Caco-2 (cell line): ENCODE results near the gene PPP1CC. TPM values are rescaled to one million over a fixed set of nuclear protein-coding genes. Genes with fewer than 3 reads are reported as not detected.

Experiments used
- BruUV-seq: library from RNA; stranded (reverse); fragments of 400-500 nt; replicated peaks from 2 replicates; lab custom pipeline; 2021; lab: Mats Ljungman, UMichigan
- CTCF ChIA-PET: fragments of 300-600 bp; sonication (Branson Sonifier 250); formaldehyde crosslinking; loops from one replicate; lab custom pipeline; 2022; ENCODE audit warnings: antibody characterized with exemption; lab: Charles Lee
- POLR2A ChIA-PET: fragments of 300-600 bp; sonication (Branson Sonifier 250); formaldehyde crosslinking; loops from one replicate; lab custom pipeline; 2022; ENCODE audit warnings: antibody characterized with exemption; lab: Charles Lee
- DNase-seq, 2 experiments: peaks; one replicate each; pipeline versions ENCODE4 v3.0.0 to v3.0.0-alpha.2; 2020 to 2022
- H3K27me3 ChIP-seq: replicated peaks from 2 replicates; pipeline ENCODE4 v1.6.0; 2011; ENCODE audit warnings: low read length; ENCODE audit not compliant: control insufficient read depth, insufficient read depth
- H3K36me3 ChIP-seq: 2 replicates; pipeline ENCODE4 v1.5.1; 2011; ENCODE audit warnings: low read length; ENCODE audit not compliant: control insufficient read depth, insufficient read depth
- H3K4me1 ChIP-seq: fragments of 250-450 bp; sonication (Bioruptor Pico); 2 replicates; pipeline ENCODE4 v1.5.1; 2020; ENCODE audit warnings: mild to moderate bottlenecking
- H3K4me3 ChIP-seq: 2 replicates; pipeline ENCODE4 v1.5.1; 2011; ENCODE audit warnings: low read depth, mild to moderate bottlenecking, control low read depth, low read length
- H3K9me3 ChIP-seq: fragments of 250-450 bp; sonication (Bioruptor Pico); 2 replicates; pipeline ENCODE4 v1.5.1; 2020; ENCODE audit warnings: mild to moderate bottlenecking, moderate library complexity
- H3K27ac Mint-ChIP-seq: one replicate; pipeline ENCODE4 v1.8.0; 2022; ENCODE audit warnings: mixed read lengths; ENCODE audit not compliant: unreplicated experiment
- H3K27me3 Mint-ChIP-seq: one replicate; pipeline ENCODE4 v1.8.0; 2022; ENCODE audit warnings: mixed read lengths; ENCODE audit not compliant: insufficient read depth, unreplicated experiment
- H3K36me3 Mint-ChIP-seq: one replicate; pipeline ENCODE4 v1.8.0; 2022; ENCODE audit warnings: mild to moderate bottlenecking, mixed read lengths; ENCODE audit not compliant: insufficient read depth, unreplicated experiment
- H3K4me1 Mint-ChIP-seq: one replicate; pipeline ENCODE4 v1.8.0; 2022; ENCODE audit warnings: low read depth, mixed read lengths; ENCODE audit not compliant: unreplicated experiment
- H3K4me3 Mint-ChIP-seq: one replicate; pipeline ENCODE4 v1.8.0; 2022; ENCODE audit warnings: mild to moderate bottlenecking, moderate library complexity, mixed read lengths; ENCODE audit not compliant: unreplicated experiment
- H3K9me3 Mint-ChIP-seq: one replicate; pipeline ENCODE4 v1.8.0; 2022; ENCODE audit warnings: mixed read lengths; ENCODE audit not compliant: unreplicated experiment
- intact Hi-C: fragments of 100-400 bp; cut with micrococcal nuclease; formaldehyde crosslinking; loops from one replicate; pipeline ENCODE4 v1.10.0; 2022; ENCODE audit not compliant: unreplicated experiment
- total RNA-seq: library from RNA; stranded (reverse); gene quantifications from 2 replicates; pipeline ENCODE4 v1.2.3, GENCODE V29; 2022
- TF ChIP-seq, protein P1 (sequence below), 2 experiments: fragments of 200-600 bp in 1 of 2; IDR thresholded peaks; 1 replicate in 1 of 2; 2 replicates in 1 of 2; pipeline versions ENCODE4 v1.5.1 to v1.8.0; 2011 to 2022; ENCODE audit warnings: antibody characterized with exemption in 1 of 2, control low read depth in 1 of 2, inconsistent platforms in 1 of 2, low read depth in 1 of 2, low read length in 1 of 2, mild to moderate bottlenecking in 1 of 2, moderate library complexity in 1 of 2; ENCODE audit not compliant: insufficient read depth in 1 of 2, severe bottlenecking in 1 of 2, unreplicated experiment in 1 of 2

The PPP1CC gene
- total RNA-seq, 1 experiment from 2014 or later, result 213 TPM

- H3K4me3 ChIP-seq, result no peak overlapping the region
- no peak overlapping the region for H3K27ac Mint-ChIP-seq
- CTCF ChIA-PET, result no interaction called here
These were observed 3.0 kb upstream of the PPP1CC start for GRCh38 chr12:110745542-110746284.

GRCh38 chr12:110744601-110745264 is 2.0 kb upstream of the PPP1CC start:
- POLR2A ChIA-PET, result no interaction called here

More at GRCh38 chr12:110745542-110746284, 3.0 kb upstream of the PPP1CC start:
- H3K27me3 ChIP-seq, result no peaks in the 10 kb centered on the region
- no TSS peak for BruUV-seq
- TF ChIP-seq, protein P1, sequence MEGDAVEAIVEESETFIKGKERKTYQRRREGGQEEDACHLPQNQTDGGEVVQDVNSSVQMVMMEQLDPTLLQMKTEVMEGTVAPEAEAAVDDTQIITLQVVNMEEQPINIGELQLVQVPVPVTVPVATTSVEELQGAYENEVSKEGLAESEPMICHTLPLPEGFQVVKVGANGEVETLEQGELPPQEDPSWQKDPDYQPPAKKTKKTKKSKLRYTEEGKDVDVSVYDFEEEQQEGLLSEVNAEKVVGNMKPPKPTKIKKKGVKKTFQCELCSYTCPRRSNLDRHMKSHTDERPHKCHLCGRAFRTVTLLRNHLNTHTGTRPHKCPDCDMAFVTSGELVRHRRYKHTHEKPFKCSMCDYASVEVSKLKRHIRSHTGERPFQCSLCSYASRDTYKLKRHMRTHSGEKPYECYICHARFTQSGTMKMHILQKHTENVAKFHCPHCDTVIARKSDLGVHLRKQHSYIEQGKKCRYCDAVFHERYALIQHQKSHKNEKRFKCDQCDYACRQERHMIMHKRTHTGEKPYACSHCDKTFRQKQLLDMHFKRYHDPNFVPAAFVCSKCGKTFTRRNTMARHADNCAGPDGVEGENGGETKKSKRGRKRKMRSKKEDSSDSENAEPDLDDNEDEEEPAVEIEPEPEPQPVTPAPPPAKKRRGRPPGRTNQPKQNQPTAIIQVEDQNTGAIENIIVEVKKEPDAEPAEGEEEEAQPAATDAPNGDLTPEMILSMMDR (IDR thresholded peaks at IDR 0.05; ENCODE audit: insufficient read depth in 1 of 2, low read depth in 1 of 2, low read length in 1 of 2, severe bottlenecking in 1 of 2, unreplicated experiment in 1 of 2), result no peak
- intact Hi-C loops, result loop anchor here (10.0 kb wide), 1 partner anchor 79 kb away; no protein-coding TSS in a partner anchor
- Mint-ChIP-seq H3K27me3 (no peaks in the 10 kb centered on the region), H3K9me3 (no peaks in the 10 kb centered on the region), H3K4me1 (peaks cover 13% of the 10 kb centered on the region), H3K36me3 (peaks cover 20% of the 10 kb centered on the region), H3K4me3 (no peak overlapping the region)
- H3K9me3 ChIP-seq, result no peaks in the 10 kb centered on the region
- POLR2A ChIA-PET, result no interaction called here
- H3K36me3 ChIP-seq, result no peaks in the 10 kb centered on the region
- H3K4me1 ChIP-seq, result 0 out of 2 replicates have a peak, but pooled peaks cover 7% of the 10 kb centered on the region
- DNase-seq, result no peak

DNA sequence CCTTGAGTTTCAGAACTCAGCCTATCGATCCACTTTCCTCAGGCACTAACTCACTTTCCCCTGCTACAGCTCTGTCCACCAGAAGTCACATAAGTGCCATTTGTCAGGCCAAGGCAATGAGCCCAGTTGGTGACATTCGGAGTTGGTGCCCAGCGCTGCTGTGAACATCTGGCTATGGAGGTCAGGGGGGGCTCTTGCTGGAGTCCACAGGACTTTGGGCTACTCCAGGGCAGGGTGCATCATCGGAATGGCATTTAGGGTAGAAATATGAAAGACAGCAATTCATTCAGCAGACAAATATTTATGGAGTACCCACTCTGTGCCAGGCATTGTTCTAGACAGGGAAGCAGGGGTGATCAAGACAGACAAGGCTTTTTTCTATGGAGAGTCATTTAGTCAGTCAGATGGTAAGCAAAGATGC is 1.5 kb upstream of the PPP1CC start:
- POLR2A ChIA-PET, result no interaction called here

More at GRCh38 chr12:110744601-110745264, 2.0 kb upstream of the PPP1CC start:
- H3K9me3 ChIP-seq, result no peaks in the 10 kb centered on the region
- BruUV-seq, result no TSS peak
- peaks cover 15% of the 10 kb centered on the region; the same call in 1 of the 2 replicates for H3K4me1 ChIP-seq
- H3K9me3 Mint-ChIP-seq, result no peaks in the 10 kb centered on the region
- peaks cover 13% of the 10 kb centered on the region for H3K4me1 Mint-ChIP-seq
- no peak for DNase-seq
- H3K27me3 Mint-ChIP-seq, result no peaks in the 10 kb centered on the region
- TF ChIP-seq, protein P1 (IDR thresholded peaks at IDR 0.05; ENCODE audit: insufficient read depth in 1 of 2, low read depth in 1 of 2, low read length in 1 of 2, severe bottlenecking in 1 of 2, unreplicated experiment in 1 of 2), result no peak
- H3K4me3 ChIP-seq, result no peak overlapping the region
- CTCF ChIA-PET, result interaction anchor here (0.6 kb wide), 1 partner anchor 1835 kb away, joined by 3 read pairs; no protein-coding TSS in a partner anchor
- H3K4me3 Mint-ChIP-seq, result no peak overlapping the region
- H3K36me3 ChIP-seq, result no peaks in the 10 kb centered on the region
- no peak overlapping the region for H3K27ac Mint-ChIP-seq
- intact Hi-C loops, result loop anchor here (5.0 to 10.0 kb wide), 2 partner anchors 80 to 1172 kb away; partner anchors contain the start of genes MMAB and MVK
- H3K27me3 ChIP-seq, result no peaks in the 10 kb centered on the region
- peaks cover 22% of the 10 kb centered on the region for H3K36me3 Mint-ChIP-seq

More for the DNA sequence above, 1.5 kb upstream of the PPP1CC start:
- Mint-ChIP-seq H3K27me3 (no peaks in the 10 kb centered on the region), H3K36me3 (peaks cover 28% of the 10 kb centered on the region), H3K9me3 (no peaks in the 10 kb centered on the region), H3K27ac (peak overlapping the region; percentile 95), H3K4me1 (peaks cover 13% of the 10 kb centered on the region), H3K4me3 (peak overlapping the region; percentile 93)
- TF ChIP-seq, protein P1 (IDR thresholded peaks at IDR 0.05; ENCODE audit: insufficient read depth in 1 of 2, low read depth in 1 of 2, low read length in 1 of 2, severe bottlenecking in 1 of 2, unreplicated experiment in 1 of 2), result no peak
- intact Hi-C loops, result loop anchor here (5.0 to 10.0 kb wide), 2 partner anchors 81 to 1172 kb away; partner anchors contain the start of genes MMAB and MVK
- BruUV-seq, result no TSS peak
- Histone ChIP-seq H3K4me1 (peaks cover 19% of the 10 kb centered on the region; the same call in 1 of the 2 replicates), H3K4me3 (no peak overlapping the region; the same call in 1 of the 2 replicates), H3K27me3 (no peaks in the 10 kb centered on the region), H3K9me3 (no peaks in the 10 kb centered on the region), H3K36me3 (no peaks in the 10 kb centered on the region)
- DNase-seq, result no peak
- CTCF ChIA-PET, result no interaction called here
